ENCODE measurements around the gene CAT.

DNA sequence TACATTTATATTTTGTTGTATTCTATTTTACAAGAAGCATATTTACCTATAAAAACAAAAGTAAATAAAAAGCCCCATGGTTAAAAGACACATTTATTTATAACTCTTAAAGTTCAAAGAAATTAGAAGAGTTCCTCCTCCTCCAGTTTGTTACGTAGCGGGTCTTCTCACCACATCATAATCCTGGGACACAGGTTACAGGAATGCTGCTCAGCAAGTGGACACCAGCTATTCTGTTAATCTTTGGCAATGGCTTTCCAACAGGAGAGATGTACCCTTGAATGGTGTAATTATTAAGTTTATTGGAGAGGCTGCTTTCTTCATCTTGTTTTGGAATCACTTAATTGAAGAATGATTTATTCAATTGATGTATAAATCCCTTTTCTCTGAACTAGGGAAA lies 19.6 kb upstream of the CAT start:
- TF ChIP-seq, protein P1, sequence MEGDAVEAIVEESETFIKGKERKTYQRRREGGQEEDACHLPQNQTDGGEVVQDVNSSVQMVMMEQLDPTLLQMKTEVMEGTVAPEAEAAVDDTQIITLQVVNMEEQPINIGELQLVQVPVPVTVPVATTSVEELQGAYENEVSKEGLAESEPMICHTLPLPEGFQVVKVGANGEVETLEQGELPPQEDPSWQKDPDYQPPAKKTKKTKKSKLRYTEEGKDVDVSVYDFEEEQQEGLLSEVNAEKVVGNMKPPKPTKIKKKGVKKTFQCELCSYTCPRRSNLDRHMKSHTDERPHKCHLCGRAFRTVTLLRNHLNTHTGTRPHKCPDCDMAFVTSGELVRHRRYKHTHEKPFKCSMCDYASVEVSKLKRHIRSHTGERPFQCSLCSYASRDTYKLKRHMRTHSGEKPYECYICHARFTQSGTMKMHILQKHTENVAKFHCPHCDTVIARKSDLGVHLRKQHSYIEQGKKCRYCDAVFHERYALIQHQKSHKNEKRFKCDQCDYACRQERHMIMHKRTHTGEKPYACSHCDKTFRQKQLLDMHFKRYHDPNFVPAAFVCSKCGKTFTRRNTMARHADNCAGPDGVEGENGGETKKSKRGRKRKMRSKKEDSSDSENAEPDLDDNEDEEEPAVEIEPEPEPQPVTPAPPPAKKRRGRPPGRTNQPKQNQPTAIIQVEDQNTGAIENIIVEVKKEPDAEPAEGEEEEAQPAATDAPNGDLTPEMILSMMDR (conservative IDR thresholded peaks at IDR 0.05; ENCODE audit: low read length), result no peak
- no peak for TF ChIP-seq EZH2phosphoT487 (IDR thresholded peaks at IDR 0.05; ENCODE audit: borderline replicate concordance)
